HG03520 (cell line): ENCODE data around the gene RNF43.

ENCODE experiments used
- ATAC-seq: cut with Tn5 transposase; IDR thresholded peaks from one replicate; pipeline ENCODE4 v1.9.1; 2021; ENCODE audit warnings: mild to moderate bottlenecking, moderate library complexity; ENCODE audit not compliant: unreplicated experiment

RNF43 gene

DNA sequence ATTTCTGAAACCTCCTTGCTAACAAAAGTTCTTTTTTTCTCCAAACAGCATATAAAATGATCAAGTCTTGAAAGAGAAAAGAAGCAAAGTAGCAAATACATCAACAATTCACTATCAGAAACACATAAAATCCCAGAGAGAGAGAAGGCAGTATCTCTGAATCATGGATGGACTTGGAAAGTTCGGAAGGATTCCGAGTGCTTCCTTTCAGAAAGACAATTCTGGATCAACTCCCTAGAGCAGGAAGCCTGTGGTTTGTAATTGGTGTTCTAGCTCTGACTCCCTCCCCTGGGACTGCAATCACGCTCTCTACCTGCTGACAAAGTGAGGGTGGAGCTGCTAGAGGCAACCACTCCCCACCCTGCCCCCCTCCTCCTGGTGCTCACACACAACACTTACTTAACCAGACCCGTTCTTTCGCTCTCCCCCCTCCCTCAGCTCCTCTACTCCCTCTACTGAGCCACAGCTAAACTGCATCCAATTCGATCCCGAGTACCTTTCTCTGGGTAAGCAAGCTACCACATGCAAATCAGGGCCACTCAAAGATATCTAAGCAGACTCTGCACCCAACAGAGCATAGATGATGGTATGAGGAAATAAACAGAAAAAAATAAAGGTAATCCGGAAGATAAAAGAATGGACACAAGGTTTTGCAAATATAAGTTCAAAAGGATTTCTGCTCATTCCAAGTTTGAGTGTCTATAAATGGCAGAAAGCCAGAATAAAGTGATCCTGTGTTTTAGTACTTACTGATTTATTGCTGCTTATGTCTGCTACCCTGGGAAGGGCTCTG, at the start of gene RNF43:
RNF43 (minus strand) TSS at position 235 of the 793 bp plus-strand sequence. CDS start 1,957 bp downstream, outside the sequence.
- ATAC-seq, result peak; percentile 90

DNA sequence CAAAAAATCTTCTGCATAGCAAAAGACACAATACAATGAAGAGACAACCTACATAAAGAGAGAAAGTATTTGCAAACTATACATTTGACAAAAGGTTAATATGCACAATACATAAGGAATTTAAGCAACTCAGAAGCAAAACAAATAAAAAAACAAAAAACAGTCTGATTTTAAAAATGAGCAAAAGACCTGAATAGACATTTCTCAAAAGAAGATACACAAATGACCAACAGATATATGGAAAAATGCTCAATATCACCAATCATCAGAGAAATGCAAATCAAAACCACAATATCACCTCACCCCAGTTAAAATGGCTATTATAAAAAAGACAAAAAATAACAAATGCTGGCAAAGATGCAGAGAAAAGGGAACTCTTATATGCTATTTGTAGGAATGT, 38.2 kb upstream of the RNF43 start:
- ATAC-seq, result no peak

DNA sequence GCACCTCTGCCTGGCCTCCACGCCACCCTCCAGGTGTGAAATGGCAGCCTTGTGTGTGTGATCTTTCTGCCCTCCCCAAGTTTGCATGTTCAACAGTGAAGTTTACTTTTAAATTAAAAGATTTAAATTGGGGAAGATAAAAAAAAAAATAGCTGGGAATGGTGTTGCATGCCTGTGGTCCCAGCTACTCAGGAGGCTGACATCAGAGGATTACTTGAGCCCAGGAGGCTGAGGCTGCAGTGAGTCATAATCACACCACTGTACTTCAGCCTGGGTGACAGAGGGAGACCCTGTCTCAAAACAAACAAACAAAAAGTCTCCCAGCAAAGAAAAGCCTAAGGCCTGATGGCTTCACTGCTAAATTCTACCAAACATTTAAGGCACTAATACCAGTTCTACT, 35.4 kb upstream of the RNF43 start:
- ATAC-seq, result no peak

DNA sequence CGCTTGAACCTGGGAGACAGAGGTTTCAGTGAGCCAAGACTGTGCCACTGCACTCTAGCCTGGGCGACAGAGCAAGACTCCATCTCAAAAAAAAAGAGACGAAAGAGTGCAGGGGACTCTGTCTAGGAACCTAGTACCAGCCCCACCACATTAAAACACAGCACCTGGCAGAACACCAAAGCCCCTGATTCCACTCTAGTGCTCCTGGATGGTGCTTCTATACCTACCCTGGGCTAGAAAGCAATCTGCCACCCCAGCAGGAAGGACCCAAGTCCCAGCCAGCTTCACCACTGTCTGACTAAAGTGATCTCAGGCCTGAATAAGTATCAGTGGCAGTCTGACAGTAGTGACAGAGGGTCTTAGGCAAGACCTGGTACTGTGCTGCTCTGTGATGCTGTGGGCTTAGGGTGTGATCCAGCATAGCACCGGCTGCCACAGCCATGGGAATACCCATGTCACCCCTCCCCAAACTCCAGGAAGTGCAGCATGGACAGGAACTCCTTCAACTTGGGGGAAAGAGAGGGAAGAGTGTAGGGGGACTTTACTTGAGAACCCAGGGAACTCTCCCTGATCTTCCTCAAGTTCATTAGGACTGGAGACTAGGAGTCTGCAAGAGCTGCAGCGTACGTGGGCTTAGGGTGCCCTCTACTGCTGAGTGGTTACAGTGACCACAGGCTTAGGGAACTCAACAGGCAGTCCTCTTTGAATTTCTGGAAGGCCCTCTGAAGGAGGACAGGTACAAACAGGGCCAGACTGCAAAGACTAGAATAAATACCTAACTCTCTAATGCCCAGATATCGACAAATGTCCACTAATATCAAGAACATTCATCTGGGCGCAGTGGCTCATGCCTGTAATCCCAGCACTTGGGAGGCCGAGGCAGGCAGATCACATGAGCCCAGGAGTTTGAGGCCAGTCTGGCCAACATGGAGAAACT, 30.0 kb upstream of the RNF43 start:
- ATAC-seq, result no peak

DNA sequence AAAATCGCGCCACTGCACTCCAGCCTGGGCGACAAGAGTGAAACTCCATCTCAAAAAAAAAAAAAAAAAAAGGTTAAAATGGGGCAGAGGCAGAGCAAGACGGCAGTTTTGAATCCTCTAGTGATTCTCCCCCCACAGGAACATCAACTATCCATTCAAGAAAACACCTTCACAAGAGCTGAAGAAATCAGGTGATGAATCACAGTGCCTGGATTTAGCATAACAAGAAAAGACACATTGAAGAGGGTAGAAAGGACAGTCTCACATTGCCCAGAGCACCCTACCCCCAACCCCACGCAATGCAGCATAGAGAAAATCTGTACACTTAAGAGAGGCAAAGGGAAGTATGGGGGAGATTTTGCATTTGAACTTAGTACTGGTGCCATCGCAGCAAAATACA, 28.8 kb upstream of the RNF43 start:
- ATAC-seq, result no peak

DNA sequence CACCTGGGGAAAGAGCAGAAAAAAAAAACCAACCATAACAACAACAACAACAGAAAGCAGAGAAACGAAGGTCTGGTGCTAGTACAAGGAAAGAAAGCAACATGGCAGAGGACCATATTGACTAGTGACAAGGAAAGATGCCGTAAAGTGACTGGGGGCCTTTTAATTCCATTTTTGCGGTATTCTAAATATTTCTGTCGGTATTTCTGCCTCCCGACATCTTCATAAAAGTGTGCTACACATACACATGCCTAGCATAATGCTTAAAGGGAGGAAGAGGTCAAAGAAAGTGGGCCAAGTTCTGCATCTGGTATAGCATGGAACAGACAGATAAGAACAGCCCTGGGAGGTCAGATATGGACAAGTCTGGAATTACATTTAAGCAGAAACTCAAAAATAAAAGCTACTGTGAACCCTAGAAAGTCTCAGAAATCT, 19.5 kb upstream of the RNF43 start:
- ATAC-seq, result no peak

DNA sequence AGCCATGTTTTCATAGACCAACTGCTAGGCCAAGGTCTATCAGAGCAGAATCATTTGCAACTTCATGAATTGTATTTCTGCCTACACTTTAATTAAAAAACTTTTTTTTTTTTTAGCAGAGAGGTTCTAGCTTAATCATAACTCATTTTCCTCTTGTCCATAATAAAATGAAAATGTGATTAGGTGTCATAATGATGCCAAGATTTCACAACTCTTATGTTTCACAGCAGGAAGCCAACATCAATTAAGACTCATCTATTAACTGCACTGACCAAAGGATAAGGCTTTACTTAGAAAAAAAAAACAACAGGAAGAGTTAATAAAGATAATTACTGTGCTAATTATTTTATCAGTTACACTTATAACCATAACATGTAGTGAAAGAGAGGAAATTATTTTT, 18.9 kb upstream of the RNF43 start:
- no peak for ATAC-seq

DNA sequence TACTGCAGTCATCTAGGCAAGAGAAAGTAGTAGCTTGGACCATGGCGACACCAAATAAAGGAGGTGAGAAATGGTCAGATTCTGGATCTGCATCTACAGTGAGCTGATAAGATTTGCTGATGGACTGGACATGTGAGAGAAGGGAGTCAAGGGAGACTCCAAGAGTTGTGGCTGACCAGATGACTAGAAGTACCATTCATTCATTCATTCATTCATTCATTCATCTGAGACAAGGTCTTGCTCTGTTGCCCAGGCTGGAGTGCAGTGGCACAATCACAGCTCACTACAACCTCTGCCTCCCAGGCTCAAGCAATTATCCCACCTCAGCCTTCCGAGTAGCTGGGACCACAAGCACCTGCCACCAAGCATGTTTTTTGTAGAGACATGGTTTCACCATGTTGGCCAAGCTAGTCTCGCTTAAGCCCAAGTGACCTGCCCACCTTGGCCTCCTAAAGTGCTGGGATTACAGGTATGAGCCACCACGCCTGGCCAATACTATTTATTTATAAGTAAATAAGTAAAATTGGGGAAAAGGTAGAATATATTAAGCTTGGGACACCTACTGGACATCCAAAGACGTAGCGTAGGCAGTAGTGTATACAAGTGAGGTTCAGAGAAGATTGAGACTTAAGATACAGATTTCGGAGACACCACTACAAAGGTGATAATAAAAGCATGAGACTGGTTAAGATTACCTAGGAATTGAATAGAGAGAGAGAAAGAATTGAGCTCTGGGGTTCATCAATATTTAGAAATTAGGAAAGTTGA, 15.7 kb upstream of the RNF43 start:
- ATAC-seq, result no peak

DNA sequence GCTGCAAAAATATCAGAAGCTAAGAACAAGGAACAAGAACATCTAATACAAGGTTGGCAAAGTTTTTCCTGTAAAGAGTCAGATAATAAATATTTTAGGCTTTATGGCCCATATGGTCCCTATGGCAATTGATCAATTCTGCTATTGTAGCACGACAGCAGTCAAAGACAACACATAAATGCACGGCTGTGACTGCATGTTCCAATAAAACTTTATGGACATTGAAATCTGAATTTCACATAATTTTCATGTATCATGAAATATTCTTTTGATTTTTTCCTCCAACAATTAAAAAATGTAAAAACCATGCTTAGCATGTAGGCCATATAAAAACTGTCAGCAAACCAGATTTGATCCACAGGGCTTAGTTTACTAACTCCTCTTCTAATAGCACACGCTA, 10.5 kb upstream of the RNF43 start:
- ATAC-seq, result no peak

DNA sequence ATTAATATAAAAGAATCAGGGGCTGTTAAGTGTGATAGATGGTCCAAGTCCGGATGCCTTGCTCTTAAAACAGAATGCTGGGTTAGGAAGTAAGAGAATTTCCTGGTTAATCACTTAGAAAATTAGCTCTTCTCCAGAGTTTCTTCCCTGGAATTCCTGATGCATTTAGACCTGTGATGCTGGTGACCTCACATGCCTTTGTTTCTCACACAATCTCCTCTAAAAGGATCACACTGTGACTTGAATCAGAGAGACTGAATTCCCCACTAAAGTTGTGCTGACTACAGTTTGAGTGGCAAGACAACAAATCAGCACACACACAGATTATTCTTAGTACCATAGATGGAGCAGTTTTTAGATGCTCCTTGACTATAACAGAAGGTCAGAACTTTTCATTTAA, 4.4 kb upstream of the RNF43 start:
- no peak for ATAC-seq

DNA sequence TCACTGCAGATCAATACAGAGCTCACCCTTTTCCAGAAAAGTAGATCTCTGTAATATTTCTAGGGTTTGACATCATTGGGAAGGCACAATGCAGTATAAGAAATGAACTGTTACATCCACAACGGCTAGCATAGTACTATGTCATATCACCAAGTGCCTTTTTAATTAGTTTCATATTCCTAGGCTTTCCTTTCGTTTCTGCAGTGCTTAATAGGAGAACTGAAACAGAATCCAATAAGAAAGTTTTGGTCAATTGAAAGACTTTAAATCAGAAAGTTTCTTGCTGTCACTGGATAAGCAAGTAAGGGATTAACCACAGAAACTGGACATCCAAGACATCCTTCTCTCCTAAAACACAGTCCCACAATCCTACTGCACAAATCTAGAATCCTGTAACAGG, 3.5 kb upstream of the RNF43 start:
- ATAC-seq, result no peak

DNA sequence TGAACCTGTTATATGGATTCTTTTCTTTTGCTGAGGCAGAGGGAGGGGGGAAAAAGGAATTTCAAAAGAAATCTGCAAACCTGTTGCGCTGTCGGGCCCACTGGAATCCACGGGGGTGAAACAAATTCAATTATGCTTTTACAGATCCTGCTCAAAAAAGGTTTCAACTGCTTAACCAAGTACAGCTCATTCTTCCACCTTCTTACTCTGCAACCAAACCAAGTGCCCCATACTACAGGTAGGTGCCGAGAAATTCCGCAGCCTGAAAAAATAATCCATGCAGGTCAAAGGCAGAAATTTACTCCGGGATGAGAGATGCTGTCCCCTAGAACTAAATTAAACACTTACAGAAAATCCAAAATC, 416 bp downstream of the RNF43 start:
- ATAC-seq, result no peak

DNA sequence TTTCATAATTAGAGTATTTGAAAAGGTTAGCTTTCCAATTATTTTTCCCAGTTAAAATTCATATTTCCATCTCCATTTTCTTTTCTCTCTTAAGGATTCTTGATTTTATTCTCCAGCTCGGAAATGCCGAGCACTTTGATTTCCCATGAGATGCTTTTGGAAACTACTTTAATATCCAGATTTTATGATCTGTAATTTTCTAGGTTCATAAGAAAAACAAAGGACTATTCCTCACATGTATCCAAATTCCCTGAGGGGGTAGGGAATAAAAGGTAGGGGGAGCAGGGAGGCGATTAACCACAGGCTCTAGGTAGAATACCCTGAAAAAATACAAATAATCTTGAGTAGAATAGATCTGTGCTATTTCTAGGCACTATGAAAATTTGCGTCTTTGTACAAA, 938 bp downstream of the RNF43 start:
- no peak for ATAC-seq

DNA sequence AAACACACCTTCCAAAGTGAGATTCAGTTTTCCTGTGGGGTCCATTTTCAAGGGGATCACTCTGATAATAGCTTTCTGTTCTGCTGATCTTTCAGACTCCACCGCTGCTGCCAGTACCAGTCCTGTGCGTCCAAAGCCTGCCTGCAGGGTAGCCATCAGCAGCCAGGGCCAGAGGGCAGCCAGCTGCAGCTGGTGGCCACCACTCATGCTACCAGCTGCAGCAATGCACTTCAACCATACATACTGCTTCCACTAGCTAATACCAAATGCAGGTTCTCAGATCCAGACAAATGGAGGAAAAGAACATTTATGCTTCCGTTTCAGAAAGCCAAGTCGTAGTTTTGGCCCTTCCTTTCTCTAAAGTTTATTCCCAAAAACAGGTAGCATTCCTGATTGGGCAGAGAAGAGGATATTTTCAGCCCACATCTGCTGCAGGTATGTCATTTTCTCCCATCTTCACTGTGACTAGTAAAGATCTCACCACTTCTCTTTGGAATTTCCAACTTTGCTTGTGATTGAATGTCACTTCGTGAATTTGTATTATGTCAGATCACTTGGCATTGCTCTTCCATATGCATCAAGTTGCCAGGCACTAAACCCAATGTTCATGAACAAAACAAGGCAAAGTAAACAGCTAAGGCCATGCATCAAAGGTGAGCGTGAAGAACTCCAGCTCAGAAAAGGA, 1.8 kb downstream of the RNF43 start:
- ATAC-seq, result no peak

DNA sequence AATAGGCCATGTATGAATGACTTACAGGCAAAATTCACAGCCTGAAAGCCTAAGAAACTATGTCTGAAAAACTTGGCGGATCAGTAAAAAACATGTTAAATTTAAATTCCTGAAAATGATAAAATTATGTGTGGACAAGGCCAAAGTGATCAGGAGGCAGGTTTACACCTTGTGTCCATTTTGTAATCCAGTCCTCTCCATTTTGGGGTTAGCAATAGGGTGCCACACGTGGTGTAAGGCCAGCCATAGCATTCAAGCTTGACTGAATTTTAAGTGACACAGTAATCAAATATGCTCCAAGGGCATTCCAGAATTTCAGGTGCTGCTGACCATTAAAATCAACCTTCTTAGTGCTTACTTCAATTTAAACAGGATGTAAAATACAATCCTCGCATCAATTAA, 2.7 kb downstream of the RNF43 start:
- ATAC-seq, result no peak

DNA sequence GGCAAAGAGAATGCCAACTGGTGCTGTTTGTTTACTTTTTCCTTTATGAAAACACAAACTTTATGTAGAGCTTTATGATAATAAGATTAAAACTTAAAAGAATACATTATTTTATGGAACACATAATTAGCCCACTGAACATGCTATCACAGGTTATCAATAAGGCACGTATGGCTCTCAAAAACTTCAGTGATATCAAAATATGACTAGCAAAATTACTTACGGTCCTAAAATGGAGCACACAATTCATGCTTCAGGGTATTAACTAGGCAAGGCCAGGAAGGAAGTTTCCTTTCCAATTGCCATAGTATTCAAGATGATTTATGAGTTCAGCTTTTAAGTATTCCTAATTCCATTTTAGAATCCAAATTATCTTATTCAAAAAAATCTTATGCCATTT, 3.6 kb downstream of the RNF43 start:
- ATAC-seq, result no peak

DNA sequence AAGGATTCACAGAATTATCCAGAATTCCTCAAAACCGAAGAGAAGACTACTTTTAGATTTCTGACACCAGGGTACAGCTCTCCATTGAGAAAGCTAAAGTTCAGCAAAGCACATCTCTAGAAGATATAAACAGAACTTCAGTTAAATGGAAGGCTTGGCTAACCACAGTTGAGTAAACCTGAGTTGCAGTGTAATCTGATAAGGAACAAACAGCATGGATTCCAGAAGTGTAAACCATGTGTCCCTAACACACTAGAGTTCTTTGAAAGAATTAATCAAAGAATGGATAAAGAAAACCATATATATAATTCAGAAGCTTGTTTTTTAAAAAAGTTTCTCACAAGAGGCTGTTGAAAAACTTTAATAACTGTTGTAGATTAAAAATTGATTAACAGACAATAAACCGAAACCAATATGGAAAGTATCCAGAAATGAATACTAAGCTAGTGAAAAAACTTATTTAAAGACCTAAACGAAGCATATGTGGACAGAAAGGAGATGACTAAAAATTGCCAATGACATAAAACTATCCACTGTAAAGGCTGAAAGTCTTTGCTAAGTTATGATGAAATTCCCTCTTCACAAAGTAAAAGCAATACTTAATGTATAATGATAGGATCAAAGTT, 4.3 kb downstream of the RNF43 start:
- ATAC-seq, result no peak

DNA sequence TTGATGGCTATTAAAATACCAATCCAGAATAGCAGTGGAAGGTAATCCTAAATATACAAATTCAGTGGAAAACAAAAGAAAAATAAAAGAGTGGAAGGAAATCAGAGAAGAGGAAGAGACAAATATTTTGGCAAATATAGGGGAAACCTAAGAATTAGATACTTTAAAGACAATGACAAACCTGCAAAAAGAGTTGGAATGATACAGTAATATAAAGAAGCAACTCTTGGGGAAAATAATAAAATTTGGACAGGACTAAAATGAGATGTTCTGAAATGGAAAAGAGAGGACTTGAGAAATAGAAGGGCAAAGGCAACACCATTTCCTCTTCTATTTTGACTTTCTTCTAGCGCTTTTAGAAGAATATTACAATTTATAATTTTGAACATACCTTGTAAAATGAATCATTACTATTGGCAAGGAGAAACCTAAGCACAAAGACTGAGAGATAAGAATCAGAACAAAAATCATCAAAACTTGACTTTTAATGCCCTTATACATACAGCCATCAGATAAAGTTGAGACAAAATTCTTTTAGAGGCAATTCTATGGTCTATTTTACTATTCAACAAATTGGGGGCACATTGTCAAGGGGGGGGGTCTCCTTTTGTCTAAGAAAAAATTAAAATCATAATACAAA, 5.2 kb downstream of the RNF43 start:
- ATAC-seq, result no peak

DNA sequence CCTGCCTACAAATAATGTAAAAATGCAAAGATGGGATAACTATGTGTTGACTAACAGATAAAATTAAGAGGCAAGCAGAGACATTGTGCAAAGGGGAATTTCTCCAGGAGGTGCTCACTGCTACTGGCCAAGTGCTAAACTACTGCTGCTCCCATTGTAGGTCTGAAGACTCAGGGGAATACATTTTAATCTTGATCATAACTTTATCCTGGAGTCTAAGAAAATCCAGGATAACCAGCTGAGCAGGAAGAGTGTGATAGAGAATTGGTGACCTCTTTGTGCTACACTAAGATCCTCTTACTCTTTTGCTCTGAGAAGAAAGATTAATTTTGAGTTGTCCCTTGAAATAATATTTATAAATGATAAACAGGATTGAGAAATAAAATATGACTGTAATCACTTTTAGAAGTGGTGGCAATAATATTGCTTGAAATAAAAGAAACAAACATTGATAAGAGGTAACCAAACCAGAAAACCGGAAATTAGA, 5.9 kb downstream of the RNF43 start:
- no peak for ATAC-seq
